Right kidney (tissue), 1 donor: ENCODE measurements around the gene FGFBP1.
"Not testable (repeated sequence)": the region's sequence is repeated elsewhere in the genome, so short reads cannot be mapped to it uniquely, and the experiment has no call there.

Experiments
- DNase-seq: peaks from one replicate; pipeline ENCODE4 v3.0.0-alpha.2; 2016

FGFBP1 gene

GRCh38 chr4:15945516-15945915 is 7.0 kb upstream of the FGFBP1 start:
- DNase-seq, result no peak

GRCh38 chr4:15944895-15945294 is 6.4 kb upstream of the FGFBP1 start:
- no peak for DNase-seq

- DNase-seq, result no peak
Measured at GRCh38 chr4:15942283-15942682, 3.7 kb upstream of the FGFBP1 start.

GRCh38 chr4:15938182-15938581 is 358 bp downstream of the FGFBP1 start:
- DNase-seq, result no peak

GRCh38 chr4:15936495-15936894 is 2.0 kb downstream of the FGFBP1 start:
- no peak for DNase-seq

- DNase-seq, result no peak
Measured at GRCh38 chr4:15935504-15936402, 2.8 kb downstream of the FGFBP1 start.

- no peak for DNase-seq
Measured at GRCh38 chr4:15934259-15934658, 4.3 kb downstream of the FGFBP1 start.

- DNase-seq, result no peak
Measured at GRCh38 chr4:15931451-15932210, 6.9 kb downstream of the FGFBP1 start.

- DNase-seq, result no peak
Measured at GRCh38 chr4:15930314-15930713, 8.2 kb downstream of the FGFBP1 start.

- no peak for DNase-seq
Measured at GRCh38 chr4:15929540-15929939, 9.0 kb downstream of the FGFBP1 start.

- no peak for DNase-seq
Measured at GRCh38 chr4:15928883-15929282, 9.7 kb downstream of the FGFBP1 start.

- DNase-seq, result no peak
Measured at GRCh38 chr4:15926486-15926885, 12.1 kb downstream of the FGFBP1 start.

GRCh38 chr4:15925830-15926229 is 12.7 kb downstream of the FGFBP1 start:
- DNase-seq, result no peak

- DNase-seq, result no peak
Measured at GRCh38 chr4:15921592-15921932, 17.0 kb downstream of the FGFBP1 start.

GRCh38 chr4:15920723-15921591 is 17.6 kb downstream of the FGFBP1 start:
- DNase-seq, result no peak

- DNase-seq, result no peak
Measured at GRCh38 chr4:15918484-15919129, 19.9 kb downstream of the FGFBP1 start.

- DNase-seq, result no peak
Measured at GRCh38 chr4:15917297-15917696, 21.2 kb downstream of the FGFBP1 start.

- DNase-seq, result not testable (repeated sequence)
Measured at GRCh38 chr4:15916358-15916757, 22.2 kb downstream of the FGFBP1 start.

GRCh38 chr4:15914736-15915135 is 23.8 kb downstream of the FGFBP1 start:
- DNase-seq, result no peak

- no peak for DNase-seq
Measured at GRCh38 chr4:15914291-15914690, 24.2 kb downstream of the FGFBP1 start.

GRCh38 chr4:15913631-15913970 is 24.9 kb downstream of the FGFBP1 start:
- no peak for DNase-seq

GRCh38 chr4:15912961-15913630 is 25.4 kb downstream of the FGFBP1 start:
- DNase-seq, result no peak
